ENCODE measurements around the gene SFXN3. TPM values are rescaled to one million over a fixed set of nuclear protein-coding genes. Genes with fewer than 3 reads are reported as not detected.

Gene SFXN3
- total and polyA plus RNA-seq, 2 of the 13 experiments (the other 11 are each of a cell fraction or from before 2014, with no cell fraction given): 16.8 to 71.5 TPM

- TF ChIP-seq NFYC (CRISPR knock-in tag; IDR thresholded peaks at IDR 0.05): no peak
- TF ChIP-seq SOX6 (IDR thresholded peaks at IDR 0.05): no peak
- no peak; the same call in 1 of the 2 replicates for TF ChIP-seq SOX6 (CRISPR knock-in tag; IDR thresholded peaks at IDR 0.05)
- no peak for TF ChIP-seq ZNF549 (CRISPR knock-in tag; IDR thresholded peaks at IDR 0.05)
- TF ChIP-seq ERF (CRISPR knock-in tag; IDR thresholded peaks at IDR 0.05): no peak
- TF ChIP-seq AFF4 (CRISPR knock-in tag; IDR thresholded peaks at IDR 0.05): no peak
- peak; percentile 25; the same call in 1 of the 2 replicates for TF ChIP-seq ZGPAT (CRISPR knock-in tag; IDR thresholded peaks at IDR 0.05)
- no peak for TF ChIP-seq NCOA2 (CRISPR knock-in tag; IDR thresholded peaks at IDR 0.05)
- TF ChIP-seq HINFP (CRISPR knock-in tag; IDR thresholded peaks at IDR 0.05; ENCODE audit: low read depth): no peak
- TF ChIP-seq E2F1 (CRISPR knock-in tag; IDR thresholded peaks at IDR 0.05): 0 out of 2 replicates have a peak, but pooled peaks have one; percentile 41
- TF ChIP-seq ARNTL (CRISPR knock-in tag; IDR thresholded peaks at IDR 0.05): no peak
- no peak for TF ChIP-seq CHD4 (IDR thresholded peaks at IDR 0.05; ENCODE audit: borderline replicate concordance, low read length)
- no peak for TF ChIP-seq ZNF850 (CRISPR knock-in tag; conservative IDR thresholded peaks at IDR 0.05)
- no peak for TF ChIP-seq NR1H2 (CRISPR knock-in tag; IDR thresholded peaks at IDR 0.05; ENCODE audit: borderline replicate concordance, low read depth)
- 0 out of 2 replicates have a peak, but pooled peaks have one; percentile 47 for TF ChIP-seq ZNF33B (CRISPR knock-in tag; IDR thresholded peaks at IDR 0.05)
- no peak for TF ChIP-seq SP140L (CRISPR knock-in tag; IDR thresholded peaks at IDR 0.05; ENCODE audit: borderline replicate concordance)
- TF ChIP-seq LBX2 (CRISPR knock-in tag; IDR thresholded peaks at IDR 0.05; ENCODE audit: borderline replicate concordance): 0 out of 2 replicates have a peak, but pooled peaks have one; percentile 52
- TF ChIP-seq ATF6 (CRISPR knock-in tag; conservative IDR thresholded peaks at IDR 0.05): no peak
- TF ChIP-seq ZNF557 (CRISPR knock-in tag; IDR thresholded peaks at IDR 0.05): no peak
- TF ChIP-seq TMF1 (CRISPR knock-in tag; IDR thresholded peaks at IDR 0.05; ENCODE audit: low read depth): no peak
Observed at GRCh38 chr10:101067356-101068083, 36.5 kb downstream of the SFXN3 start (continued).
